ENCODE results near the gene EXTL2.
A peak's percentile ranks its signal among the peaks of the same experiment; 100 is the strongest.

The EXTL2 gene, protein sequence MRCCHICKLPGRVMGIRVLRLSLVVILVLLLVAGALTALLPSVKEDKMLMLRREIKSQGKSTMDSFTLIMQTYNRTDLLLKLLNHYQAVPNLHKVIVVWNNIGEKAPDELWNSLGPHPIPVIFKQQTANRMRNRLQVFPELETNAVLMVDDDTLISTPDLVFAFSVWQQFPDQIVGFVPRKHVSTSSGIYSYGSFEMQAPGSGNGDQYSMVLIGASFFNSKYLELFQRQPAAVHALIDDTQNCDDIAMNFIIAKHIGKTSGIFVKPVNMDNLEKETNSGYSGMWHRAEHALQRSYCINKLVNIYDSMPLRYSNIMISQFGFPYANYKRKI

DNA sequence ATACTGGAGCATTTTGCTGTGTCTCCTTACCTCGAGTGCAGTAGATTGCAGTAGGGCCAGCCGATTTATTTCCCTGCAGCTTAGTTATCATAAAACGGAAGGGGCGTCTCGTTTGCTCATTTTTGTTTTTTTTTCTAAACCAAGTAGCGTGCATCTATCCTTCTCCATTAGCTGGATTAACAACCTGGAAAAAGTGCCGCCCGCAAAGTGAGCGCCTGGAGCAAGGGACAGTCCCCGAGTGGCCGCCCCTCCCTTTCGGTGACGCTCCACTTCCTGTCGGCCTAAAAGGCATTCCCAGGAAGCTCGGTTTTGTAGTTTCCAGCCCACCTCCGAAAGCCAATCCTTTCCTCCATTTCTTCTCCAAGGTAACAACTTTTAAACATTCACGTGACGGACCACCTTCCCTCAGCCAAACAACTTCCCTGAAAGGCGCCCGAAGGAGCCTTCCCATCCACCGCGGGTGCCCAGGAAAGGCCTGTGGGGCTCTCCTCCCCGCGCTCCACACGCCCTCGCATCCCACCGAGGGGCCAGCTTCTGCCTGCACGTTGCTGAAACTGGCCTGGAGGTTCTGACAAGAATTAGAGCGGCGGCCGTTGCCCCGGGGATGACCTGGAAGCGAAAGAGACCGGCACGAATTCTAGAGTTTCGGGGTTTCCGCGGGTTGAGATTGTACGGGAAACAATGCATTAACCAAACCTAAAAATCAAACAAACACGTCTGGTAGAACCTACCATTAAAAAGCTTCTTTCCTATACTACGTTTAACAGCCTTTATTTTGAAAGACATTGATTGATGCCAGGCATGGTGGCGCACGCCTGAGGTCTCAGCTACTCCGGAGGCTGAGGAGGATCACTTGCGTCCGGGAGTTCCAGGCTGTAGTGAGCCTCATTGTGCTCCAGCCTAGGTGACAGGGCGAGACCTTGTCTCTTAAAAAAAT, at the start of gene EXTL2:
Gene EXTL2 (minus strand): TSS at position 240 of the 937 bp plus-strand sequence. CDS start 6,085 bp downstream, outside the sequence.
- peak within 1 kb of the TSS; percentile 100 for H3K4me3 ChIP-seq (ENCODE audit: control insufficient read depth, low read depth, low read length)
- no peak for DNase-seq (ENCODE audit: low read depth)
- TF ChIP-seq, protein P1, sequence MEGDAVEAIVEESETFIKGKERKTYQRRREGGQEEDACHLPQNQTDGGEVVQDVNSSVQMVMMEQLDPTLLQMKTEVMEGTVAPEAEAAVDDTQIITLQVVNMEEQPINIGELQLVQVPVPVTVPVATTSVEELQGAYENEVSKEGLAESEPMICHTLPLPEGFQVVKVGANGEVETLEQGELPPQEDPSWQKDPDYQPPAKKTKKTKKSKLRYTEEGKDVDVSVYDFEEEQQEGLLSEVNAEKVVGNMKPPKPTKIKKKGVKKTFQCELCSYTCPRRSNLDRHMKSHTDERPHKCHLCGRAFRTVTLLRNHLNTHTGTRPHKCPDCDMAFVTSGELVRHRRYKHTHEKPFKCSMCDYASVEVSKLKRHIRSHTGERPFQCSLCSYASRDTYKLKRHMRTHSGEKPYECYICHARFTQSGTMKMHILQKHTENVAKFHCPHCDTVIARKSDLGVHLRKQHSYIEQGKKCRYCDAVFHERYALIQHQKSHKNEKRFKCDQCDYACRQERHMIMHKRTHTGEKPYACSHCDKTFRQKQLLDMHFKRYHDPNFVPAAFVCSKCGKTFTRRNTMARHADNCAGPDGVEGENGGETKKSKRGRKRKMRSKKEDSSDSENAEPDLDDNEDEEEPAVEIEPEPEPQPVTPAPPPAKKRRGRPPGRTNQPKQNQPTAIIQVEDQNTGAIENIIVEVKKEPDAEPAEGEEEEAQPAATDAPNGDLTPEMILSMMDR (IDR thresholded peaks at IDR 0.05; ENCODE audit: control insufficient read depth, insufficient read depth, low read depth, low read length, missing control alignments), result no peak

DNA sequence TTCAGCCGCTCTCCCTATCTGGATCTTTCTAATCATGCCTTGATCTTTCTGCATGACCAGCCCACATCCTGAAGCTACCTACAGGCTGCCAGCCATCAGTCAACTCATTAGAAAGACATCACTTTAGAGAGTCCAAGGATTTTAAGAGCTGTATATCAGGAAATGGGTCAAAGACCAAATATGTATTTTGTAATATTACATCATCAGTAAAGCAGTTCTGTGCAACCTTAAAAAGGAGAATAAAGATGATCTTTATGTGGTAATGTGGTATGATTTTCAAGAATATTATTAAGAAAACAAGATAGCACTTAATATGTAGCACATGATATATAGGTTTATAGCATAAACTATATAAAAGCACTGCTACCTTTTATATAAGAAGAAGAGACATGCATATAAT, 48.9 kb upstream of the EXTL2 start:
- no peak overlapping the region for H3K4me3 ChIP-seq (ENCODE audit: control insufficient read depth, low read depth, low read length)
- DNase-seq (ENCODE audit: low read depth), result no peak
- TF ChIP-seq, protein P1 (IDR thresholded peaks at IDR 0.05; ENCODE audit: control insufficient read depth, insufficient read depth, low read depth, low read length, missing control alignments), result no peak

DNA sequence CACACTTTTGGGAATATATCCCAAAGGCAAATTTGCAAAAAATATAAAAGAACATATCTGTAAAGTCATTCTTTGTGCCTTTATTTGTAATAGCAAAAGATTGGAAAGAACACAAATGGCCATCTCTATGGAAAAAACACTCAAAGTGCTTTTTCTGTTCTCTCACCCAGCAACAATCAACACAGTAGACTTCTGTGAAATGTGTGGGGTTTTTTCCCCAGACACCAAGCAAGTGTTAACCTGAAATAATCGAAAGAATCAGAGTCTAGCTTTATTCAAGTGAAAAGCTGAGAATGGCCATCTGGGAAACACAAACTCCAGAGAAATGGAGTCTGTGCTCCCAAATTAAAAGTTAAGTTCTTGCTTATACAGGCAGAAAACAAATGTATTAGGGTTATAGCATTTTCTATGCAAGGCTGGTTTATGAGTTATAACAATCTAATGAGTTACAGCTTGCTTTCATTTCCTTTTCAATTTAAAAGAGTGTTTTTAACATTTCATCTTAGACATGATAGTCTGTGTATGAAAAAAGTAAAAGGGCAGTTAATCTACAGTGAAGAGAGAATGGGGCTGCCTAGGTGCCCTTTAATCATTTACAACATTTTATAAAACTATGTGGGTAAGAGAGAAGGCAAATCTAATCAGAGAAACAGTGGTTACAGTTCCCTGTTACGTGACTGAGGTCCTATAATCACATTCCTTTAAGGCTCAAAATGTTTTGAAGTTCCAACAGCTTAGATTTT, 47.8 kb upstream of the EXTL2 start:
- no peak for DNase-seq (ENCODE audit: low read depth)
- H3K4me3 ChIP-seq (ENCODE audit: control insufficient read depth, low read depth, low read length), result no peak overlapping the region
- TF ChIP-seq, protein P1 (IDR thresholded peaks at IDR 0.05; ENCODE audit: control insufficient read depth, insufficient read depth, low read depth, low read length, missing control alignments), result no peak

DNA sequence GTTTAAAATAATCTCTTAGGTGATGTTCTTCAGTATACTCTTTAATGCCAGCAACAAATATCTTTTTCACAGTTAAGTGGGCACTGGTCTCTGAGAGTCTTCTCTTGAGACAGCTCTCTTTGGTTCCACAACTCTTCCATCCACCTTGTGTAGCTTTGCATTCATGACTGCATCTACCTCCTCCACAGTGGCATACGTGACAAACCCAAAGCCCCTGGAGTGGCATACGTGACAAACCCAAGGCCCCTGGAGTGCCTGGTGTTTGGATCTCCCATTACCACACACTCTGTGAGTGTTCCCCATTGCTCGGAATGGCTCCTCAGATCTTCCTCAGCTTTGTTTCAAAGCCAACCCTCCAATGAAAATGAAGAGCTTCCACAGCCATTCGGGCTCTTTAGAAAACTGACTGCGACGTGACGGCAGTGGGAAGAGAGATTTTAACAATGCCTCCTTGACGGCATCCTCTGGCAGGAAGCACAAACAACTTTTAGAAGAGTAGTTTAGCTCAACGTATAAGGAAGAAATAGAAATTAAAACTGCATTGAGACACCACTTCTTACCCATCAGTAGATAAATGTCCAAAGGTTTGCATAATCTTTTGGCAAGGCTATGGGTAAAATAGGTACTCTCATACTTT, 47.1 kb upstream of the EXTL2 start:
- TF ChIP-seq, protein P1 (IDR thresholded peaks at IDR 0.05; ENCODE audit: control insufficient read depth, insufficient read depth, low read depth, low read length, missing control alignments), result no peak
- no peak overlapping the region for H3K4me3 ChIP-seq (ENCODE audit: control insufficient read depth, low read depth, low read length)
- DNase-seq (ENCODE audit: low read depth), result no peak

DNA sequence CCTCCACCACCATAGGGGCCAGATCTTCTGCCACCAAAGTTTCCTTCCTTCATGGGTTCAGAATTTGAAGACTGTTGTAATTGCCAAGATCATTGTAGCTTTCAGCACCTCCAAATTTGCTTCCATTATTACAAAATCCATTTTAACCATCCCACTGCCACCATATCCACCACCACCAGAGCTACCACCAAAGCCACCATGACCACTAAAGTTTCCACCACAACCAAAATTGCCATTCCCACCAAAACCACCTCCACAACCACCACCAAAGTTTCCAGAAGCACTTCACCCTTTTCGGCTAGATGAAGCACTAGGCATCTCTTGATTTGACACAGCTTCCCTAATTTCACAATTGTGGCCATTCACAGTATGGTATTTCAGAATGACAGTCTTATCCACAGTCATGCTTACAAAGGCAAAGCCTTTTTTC, 46.5 kb upstream of the EXTL2 start:
- H3K4me3 ChIP-seq (ENCODE audit: control insufficient read depth, low read depth, low read length), result no peak overlapping the region
- TF ChIP-seq, protein P1 (IDR thresholded peaks at IDR 0.05; ENCODE audit: control insufficient read depth, insufficient read depth, low read depth, low read length, missing control alignments), result no peak

More for the DNA sequence above, 46.5 kb upstream of the EXTL2 start:
- DNase-seq (ENCODE audit: low read depth), result no peak
